ENCODE results near the gene PDLIM5.
A peak's percentile ranks its signal among the peaks of the same experiment; 100 is the strongest.

Gene PDLIM5

GRCh38 chr4:94516067-94516466 is 64.3 kb downstream of the PDLIM5 start:
- no peak for TF ChIP-seq CTCF (IDR thresholded peaks at IDR 0.05)
- no peak for DNase-seq (ENCODE audit: low spot score)
- Histone ChIP-seq H3K27ac (peak overlapping the region; percentile 73 to 81), H3K4me3 (peak overlapping the region; percentile 16)

- TF ChIP-seq CTCF (IDR thresholded peaks at IDR 0.05): no peak
- DNase-seq (ENCODE audit: low spot score): no peak
- Histone ChIP-seq H3K27ac (peak overlapping the region; percentile 73 to 81), H3K4me3 (no peak overlapping the region)
Measured at GRCh38 chr4:94516999-94517398, 65.3 kb downstream of the PDLIM5 start.

- no peak for TF ChIP-seq CTCF (IDR thresholded peaks at IDR 0.05)
- Histone ChIP-seq H3K27ac (peak overlapping the region; percentile 73 to 81), H3K4me3 (no peak overlapping the region)
- DNase-seq (ENCODE audit: low spot score): no peak
Measured at GRCh38 chr4:94517492-94517891, 65.8 kb downstream of the PDLIM5 start.

GRCh38 chr4:94519019-94519418 is 67.3 kb downstream of the PDLIM5 start:
- peak overlapping the region; percentile 7 for H3K4me3 ChIP-seq
- TF ChIP-seq CTCF (IDR thresholded peaks at IDR 0.05): no peak
- no peak for DNase-seq (ENCODE audit: low spot score)
- H3K27ac ChIP-seq: peak overlapping the region; percentile 58 to 66

- Histone ChIP-seq H3K27ac (peak overlapping the region; percentile 30 to 58), H3K4me3 (no peak overlapping the region)
- no peak for DNase-seq (ENCODE audit: low spot score)
- TF ChIP-seq CTCF (IDR thresholded peaks at IDR 0.05): no peak
Measured at GRCh38 chr4:94519925-94520789, 68.4 kb downstream of the PDLIM5 start.

GRCh38 chr4:94523033-94523580 is 71.4 kb downstream of the PDLIM5 start:
- TF ChIP-seq CTCF (IDR thresholded peaks at IDR 0.05): no peak
- no peak overlapping the region for H3K4me3 ChIP-seq
- no peak for DNase-seq (ENCODE audit: low spot score)
- peak overlapping the region; percentile 24 to 52 for H3K27ac ChIP-seq

GRCh38 chr4:94523617-94524016 is 71.9 kb downstream of the PDLIM5 start:
- Histone ChIP-seq H3K4me3 (no peak overlapping the region), H3K27ac (peak overlapping the region; percentile 34 to 52)
- TF ChIP-seq CTCF (IDR thresholded peaks at IDR 0.05): no peak
- no peak for DNase-seq (ENCODE audit: low spot score)

Data from coronary artery (tissue), 2 donors.